Nephron (organoid): Measurements from ENCODE around the gene ZNF331.

Experiments used
- H3K27ac Mint-ChIP-seq, 3 experiments: 2 replicates each; pipeline ENCODE4 v1.8.0; 2020; ENCODE audit warnings: mixed read lengths in 3 of 3, mild to moderate bottlenecking in 2 of 3, moderate library complexity in 1 of 3
- H3K27me3 Mint-ChIP-seq: 2 replicates; pipeline ENCODE4 v1.8.0; 2021; ENCODE audit warnings: low read depth, mild to moderate bottlenecking, moderate library complexity, mixed read lengths
- H3K36me3 Mint-ChIP-seq: 2 replicates; pipeline ENCODE4 v1.8.0; 2020; ENCODE audit warnings: low read depth, mixed read lengths
- H3K4me1 Mint-ChIP-seq: 2 replicates; pipeline ENCODE4 v1.8.0; 2020; ENCODE audit warnings: mixed read lengths
- H3K4me3 Mint-ChIP-seq, 3 experiments: 2 replicates each; pipeline ENCODE4 v1.8.0; 2020; ENCODE audit warnings: mild to moderate bottlenecking in 3 of 3, mixed read lengths in 3 of 3, moderate library complexity in 2 of 3
- H3K9me3 Mint-ChIP-seq: 2 replicates; pipeline ENCODE4 v1.8.0; 2020; ENCODE audit warnings: mixed read lengths
- TF ChIP-seq, protein P1 (sequence below), 3 experiments: fragments of 200-600 bp; sonication (generic); IDR thresholded peaks; one replicate each; pipeline ENCODE4 v1.5.0; 2021; ENCODE audit warnings: antibody characterized with exemption in 3 of 3; ENCODE audit not compliant: unreplicated experiment in 3 of 3

ZNF331 gene

GRCh38 chr19:53553156-53553555 is 15.2 kb downstream of the ZNF331 start:
- TF ChIP-seq, protein P1, sequence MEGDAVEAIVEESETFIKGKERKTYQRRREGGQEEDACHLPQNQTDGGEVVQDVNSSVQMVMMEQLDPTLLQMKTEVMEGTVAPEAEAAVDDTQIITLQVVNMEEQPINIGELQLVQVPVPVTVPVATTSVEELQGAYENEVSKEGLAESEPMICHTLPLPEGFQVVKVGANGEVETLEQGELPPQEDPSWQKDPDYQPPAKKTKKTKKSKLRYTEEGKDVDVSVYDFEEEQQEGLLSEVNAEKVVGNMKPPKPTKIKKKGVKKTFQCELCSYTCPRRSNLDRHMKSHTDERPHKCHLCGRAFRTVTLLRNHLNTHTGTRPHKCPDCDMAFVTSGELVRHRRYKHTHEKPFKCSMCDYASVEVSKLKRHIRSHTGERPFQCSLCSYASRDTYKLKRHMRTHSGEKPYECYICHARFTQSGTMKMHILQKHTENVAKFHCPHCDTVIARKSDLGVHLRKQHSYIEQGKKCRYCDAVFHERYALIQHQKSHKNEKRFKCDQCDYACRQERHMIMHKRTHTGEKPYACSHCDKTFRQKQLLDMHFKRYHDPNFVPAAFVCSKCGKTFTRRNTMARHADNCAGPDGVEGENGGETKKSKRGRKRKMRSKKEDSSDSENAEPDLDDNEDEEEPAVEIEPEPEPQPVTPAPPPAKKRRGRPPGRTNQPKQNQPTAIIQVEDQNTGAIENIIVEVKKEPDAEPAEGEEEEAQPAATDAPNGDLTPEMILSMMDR (IDR thresholded peaks at IDR 0.05; ENCODE audit: unreplicated experiment in 3 of 3): no peak
- no peaks in the 10 kb centered on the region for H3K9me3 Mint-ChIP-seq
- H3K27ac Mint-ChIP-seq: no peak overlapping the region
- H3K27me3 Mint-ChIP-seq: no peaks in the 10 kb centered on the region
- no peaks in the 10 kb centered on the region for H3K4me1 Mint-ChIP-seq
- no peak overlapping the region for H3K4me3 Mint-ChIP-seq
- H3K36me3 Mint-ChIP-seq: peaks cover 17% of the 10 kb centered on the region

DNA sequence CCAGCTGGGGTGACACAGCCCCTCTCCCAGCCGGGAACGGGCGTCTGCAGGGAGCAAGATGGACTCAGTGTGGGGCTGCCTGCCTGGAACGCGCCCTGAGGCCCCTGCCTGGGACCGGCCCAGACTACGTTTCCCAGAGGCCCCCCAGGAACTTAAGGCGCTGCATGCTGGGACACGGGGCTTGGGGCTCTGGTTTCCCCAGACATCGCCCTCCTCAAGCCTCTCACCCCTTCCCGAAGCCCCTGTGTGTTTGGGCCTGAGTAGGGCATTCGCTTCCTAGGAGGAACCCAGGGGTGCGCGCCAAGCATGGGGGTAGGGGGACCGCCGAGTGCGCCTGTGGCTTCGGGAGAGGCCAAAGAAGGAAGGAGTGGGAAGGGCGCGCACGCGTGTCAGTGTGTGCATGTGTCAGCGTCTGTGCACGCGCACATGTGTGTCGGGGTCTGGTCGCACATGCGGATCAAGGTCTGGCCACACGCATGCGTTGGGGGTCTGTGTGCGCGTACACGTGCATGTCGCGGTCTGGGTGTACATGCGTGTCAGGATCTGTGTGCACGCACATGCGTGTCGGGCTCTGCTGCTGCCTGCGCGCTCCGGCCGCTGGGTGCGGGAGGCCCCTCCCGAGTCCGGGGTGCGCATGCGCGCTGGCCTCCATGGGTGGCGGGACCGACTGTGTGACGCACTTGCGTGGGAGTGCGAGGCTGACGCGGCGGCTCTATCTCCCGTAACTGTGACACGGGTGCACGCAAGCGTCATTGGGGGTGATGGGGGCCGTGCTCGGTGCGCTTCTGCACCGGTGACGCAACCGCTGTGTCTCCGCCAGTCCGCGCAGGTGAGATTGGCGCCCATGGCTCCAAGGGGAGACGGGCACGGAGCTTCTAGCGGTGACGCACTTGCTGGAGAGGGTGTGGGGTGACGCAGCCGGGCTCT is 16.2 kb downstream of the ZNF331 start:
- Mint-ChIP-seq H3K9me3 (no peaks in the 10 kb centered on the region), H3K4me3 (no peak overlapping the region), H3K36me3 (peaks cover 27% of the 10 kb centered on the region), H3K27me3 (no peaks in the 10 kb centered on the region), H3K27ac (no peak overlapping the region), H3K4me1 (no peaks in the 10 kb centered on the region)
- TF ChIP-seq, protein P1 (IDR thresholded peaks at IDR 0.05; ENCODE audit: unreplicated experiment in 3 of 3): no peak

- H3K27ac Mint-ChIP-seq: no peak overlapping the region
- no peak overlapping the region for H3K4me3 Mint-ChIP-seq
- no peaks in the 10 kb centered on the region for H3K27me3 Mint-ChIP-seq
- no peaks in the 10 kb centered on the region for H3K4me1 Mint-ChIP-seq
- TF ChIP-seq, protein P1 (IDR thresholded peaks at IDR 0.05; ENCODE audit: unreplicated experiment in 3 of 3): no peak
- H3K9me3 Mint-ChIP-seq: no peaks in the 10 kb centered on the region
- peaks cover 34% of the 10 kb centered on the region for H3K36me3 Mint-ChIP-seq
These were observed 16.9 kb downstream of the ZNF331 start for GRCh38 chr19:53554804-53555203.

- Mint-ChIP-seq H3K27ac (no peak overlapping the region), H3K9me3 (no peaks in the 10 kb centered on the region), H3K27me3 (no peaks in the 10 kb centered on the region), H3K4me1 (no peaks in the 10 kb centered on the region), H3K36me3 (peaks cover 39% of the 10 kb centered on the region), H3K4me3 (no peak overlapping the region)
- TF ChIP-seq, protein P1 (IDR thresholded peaks at IDR 0.05; ENCODE audit: unreplicated experiment in 3 of 3): no peak
These were observed 17.4 kb downstream of the ZNF331 start for GRCh38 chr19:53555352-53555751.

DNA sequence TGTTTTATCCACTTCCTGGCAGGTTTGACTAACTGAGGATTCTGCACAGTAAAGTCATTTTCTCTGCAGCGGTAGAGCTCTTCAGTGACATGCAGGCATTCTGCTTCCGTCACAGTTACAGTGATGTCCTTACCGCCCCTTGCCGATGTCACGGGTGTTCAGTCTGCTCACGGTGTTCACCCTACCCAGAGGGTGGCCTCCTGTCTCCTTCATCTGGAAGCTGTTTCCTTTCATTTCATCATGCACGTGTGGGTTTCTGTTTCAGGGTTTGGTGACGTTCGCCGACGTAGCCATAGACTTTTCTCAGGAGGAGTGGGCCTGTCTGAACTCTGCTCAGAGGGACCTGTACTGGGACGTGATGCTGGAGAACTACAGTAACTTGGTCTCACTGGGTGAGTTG is 33.4 kb downstream of the ZNF331 start:
- peaks cover 59% of the 10 kb centered on the region for H3K36me3 Mint-ChIP-seq
- H3K27ac Mint-ChIP-seq: no peak overlapping the region
- no peaks in the 10 kb centered on the region for H3K27me3 Mint-ChIP-seq
- H3K4me3 Mint-ChIP-seq: no peak overlapping the region
- H3K9me3 Mint-ChIP-seq: peaks cover 6% of the 10 kb centered on the region
- TF ChIP-seq, protein P1 (IDR thresholded peaks at IDR 0.05; ENCODE audit: unreplicated experiment in 3 of 3): no peak
- H3K4me1 Mint-ChIP-seq: no peaks in the 10 kb centered on the region
